ENCODE results near the gene CD5L.

The CD5L gene

DNA sequence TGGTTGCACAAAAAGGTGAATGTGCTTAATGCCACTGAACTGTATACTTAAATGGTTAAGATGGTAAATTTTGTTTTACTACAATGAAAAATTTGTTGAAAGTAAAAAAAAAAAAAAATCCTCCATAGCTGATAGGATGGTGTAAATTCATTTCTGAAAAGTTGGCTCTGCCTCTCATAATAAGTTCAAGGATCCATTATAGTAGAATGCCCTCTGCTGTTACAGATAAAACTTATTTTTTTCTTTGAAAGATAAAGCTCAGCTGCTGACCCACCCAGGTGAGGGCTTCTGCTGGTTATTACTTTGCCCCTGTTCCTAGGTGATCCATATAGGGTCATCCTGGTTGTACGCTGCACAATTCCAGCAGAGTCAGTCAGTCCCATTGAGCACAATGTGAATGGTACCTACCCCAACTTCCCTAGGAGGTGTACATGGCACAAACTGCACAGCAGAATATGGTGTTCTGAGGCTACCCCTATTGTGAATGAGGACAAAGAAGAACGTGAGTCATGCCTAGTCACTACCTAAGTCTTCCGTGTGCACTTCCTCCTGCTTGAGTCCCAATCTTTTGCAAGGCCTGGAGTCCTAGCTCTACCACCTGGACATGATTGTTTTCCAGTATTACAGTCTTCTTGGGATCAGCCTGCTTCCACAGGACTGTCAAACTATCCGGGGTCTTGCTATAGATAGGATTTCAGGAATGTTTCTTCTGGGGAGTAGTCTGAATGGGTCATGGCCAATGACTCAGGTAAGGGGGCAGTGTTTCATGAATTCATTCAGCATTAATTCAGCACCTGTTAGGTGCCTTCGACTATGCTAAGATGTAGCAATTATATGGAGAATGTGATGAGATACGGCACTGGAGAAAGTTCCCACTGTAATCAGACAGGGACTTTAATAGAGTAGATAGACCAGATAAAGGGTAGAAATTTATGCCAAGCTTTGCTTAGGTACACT is 20.8 kb upstream of the CD5L start:
- DNase-seq (ENCODE audit: low read depth), result no peak
- no peak overlapping the region for H3K4me3 ChIP-seq (ENCODE audit: low read depth, low read length)
- TF ChIP-seq, protein P1, sequence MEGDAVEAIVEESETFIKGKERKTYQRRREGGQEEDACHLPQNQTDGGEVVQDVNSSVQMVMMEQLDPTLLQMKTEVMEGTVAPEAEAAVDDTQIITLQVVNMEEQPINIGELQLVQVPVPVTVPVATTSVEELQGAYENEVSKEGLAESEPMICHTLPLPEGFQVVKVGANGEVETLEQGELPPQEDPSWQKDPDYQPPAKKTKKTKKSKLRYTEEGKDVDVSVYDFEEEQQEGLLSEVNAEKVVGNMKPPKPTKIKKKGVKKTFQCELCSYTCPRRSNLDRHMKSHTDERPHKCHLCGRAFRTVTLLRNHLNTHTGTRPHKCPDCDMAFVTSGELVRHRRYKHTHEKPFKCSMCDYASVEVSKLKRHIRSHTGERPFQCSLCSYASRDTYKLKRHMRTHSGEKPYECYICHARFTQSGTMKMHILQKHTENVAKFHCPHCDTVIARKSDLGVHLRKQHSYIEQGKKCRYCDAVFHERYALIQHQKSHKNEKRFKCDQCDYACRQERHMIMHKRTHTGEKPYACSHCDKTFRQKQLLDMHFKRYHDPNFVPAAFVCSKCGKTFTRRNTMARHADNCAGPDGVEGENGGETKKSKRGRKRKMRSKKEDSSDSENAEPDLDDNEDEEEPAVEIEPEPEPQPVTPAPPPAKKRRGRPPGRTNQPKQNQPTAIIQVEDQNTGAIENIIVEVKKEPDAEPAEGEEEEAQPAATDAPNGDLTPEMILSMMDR (IDR thresholded peaks at IDR 0.05; ENCODE audit: insufficient read depth, low read depth, low read length, missing control alignments), result no peak

GRCh38 chr1:157856538-157856937 is 14.9 kb upstream of the CD5L start:
- TF ChIP-seq, protein P1 (IDR thresholded peaks at IDR 0.05; ENCODE audit: insufficient read depth, low read depth, low read length, missing control alignments), result no peak
- H3K4me3 ChIP-seq (ENCODE audit: low read depth, low read length), result no peak overlapping the region
- DNase-seq (ENCODE audit: low read depth), result no peak

DNA sequence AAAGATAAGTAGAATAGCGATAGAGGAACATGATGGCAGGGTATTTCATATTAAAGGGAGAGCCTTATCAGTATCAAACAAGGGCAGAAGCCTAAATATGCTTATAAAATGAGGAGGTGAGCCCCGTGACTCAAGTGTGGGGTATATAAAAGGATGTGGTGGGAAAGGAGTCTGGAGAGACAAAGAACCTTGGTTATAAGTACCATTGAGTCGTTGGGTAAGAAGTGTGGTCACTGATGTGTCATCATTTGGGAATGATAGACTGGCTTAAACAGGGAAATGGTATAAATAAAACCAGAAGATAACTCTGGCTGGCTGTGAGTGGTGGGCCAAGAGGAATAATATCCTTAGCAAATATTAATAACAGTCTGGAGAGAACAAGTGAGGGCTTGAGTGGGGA is 10.9 kb upstream of the CD5L start:
- H3K4me3 ChIP-seq (ENCODE audit: low read depth, low read length), result no peak overlapping the region
- DNase-seq (ENCODE audit: low read depth), result no peak
- TF ChIP-seq, protein P1 (IDR thresholded peaks at IDR 0.05; ENCODE audit: insufficient read depth, low read depth, low read length, missing control alignments), result no peak

DNA sequence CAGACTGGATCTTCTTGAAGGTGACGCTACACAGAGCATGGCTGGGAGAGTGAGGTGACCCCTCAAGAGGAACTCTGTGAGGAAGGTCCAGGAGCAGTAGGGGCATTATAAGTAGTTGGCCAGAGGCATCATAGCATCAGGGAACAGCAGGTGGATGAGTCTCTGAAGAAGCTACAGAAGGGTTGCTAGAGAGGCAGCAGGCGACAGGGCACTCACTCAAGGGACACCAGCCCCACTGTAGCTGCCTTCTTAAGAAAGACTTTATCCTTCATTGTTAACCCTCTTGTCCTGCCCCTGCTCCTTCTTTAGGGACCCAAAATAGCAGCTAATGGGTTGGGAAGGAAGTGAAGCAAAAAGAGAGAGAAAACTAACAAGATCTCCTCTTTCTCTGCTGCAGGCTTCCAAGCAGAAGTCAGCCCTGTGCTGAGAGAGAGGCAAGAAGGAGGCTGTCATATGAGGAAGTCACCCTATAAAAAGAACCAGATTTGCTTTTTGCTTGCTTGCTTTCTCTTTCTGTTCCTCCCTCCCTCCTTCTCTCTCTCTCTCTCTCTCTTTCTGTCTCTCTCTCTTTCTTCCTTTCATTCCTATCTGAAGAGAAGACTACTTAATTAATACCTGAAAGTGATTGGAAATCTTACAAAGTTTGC is 7.7 kb upstream of the CD5L start:
- TF ChIP-seq, protein P1 (IDR thresholded peaks at IDR 0.05; ENCODE audit: insufficient read depth, low read depth, low read length, missing control alignments), result no peak
- H3K4me3 ChIP-seq (ENCODE audit: low read depth, low read length), result no peak overlapping the region
- peak; percentile 54 for DNase-seq (ENCODE audit: low read depth)

DNA sequence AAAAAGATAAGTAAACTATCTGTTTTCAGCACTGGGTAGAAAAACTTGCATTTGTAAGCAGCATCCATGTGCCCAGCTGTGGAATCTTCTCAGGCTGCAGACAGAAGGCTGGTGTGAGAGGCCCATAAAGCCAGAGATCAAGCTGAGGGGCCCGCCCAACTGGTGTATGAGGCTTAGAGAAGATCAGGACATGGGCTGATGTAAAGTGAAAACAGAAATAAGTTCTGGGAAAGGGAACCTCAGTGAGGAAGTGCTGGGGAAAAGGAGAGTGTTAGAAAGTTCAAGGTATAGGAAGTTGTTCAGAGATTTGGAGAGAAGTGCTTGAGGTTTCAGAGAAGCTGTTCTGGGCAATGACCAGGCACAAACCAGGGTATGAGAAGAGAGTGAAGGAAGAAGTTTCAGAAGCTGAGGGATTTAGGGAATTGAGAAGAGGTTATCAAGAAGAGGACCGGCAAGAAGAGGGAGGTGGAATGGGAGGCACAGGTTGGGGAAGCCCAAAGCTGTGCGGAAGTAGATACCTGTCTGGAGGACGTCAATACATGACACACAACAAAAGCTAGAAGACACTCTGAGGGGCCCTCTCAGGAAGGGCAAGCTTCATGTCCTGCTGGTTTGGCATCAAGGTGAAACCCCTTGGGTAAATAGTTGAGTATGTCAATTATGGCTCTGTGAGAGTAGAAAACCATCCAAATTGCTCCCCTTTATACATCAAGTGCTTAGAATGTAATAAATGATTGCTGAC is 2.7 kb upstream of the CD5L start:
- DNase-seq (ENCODE audit: low read depth), result no peak
- no peak overlapping the region for H3K4me3 ChIP-seq (ENCODE audit: low read depth, low read length)
- TF ChIP-seq, protein P1 (IDR thresholded peaks at IDR 0.05; ENCODE audit: insufficient read depth, low read depth, low read length, missing control alignments), result no peak

DNA sequence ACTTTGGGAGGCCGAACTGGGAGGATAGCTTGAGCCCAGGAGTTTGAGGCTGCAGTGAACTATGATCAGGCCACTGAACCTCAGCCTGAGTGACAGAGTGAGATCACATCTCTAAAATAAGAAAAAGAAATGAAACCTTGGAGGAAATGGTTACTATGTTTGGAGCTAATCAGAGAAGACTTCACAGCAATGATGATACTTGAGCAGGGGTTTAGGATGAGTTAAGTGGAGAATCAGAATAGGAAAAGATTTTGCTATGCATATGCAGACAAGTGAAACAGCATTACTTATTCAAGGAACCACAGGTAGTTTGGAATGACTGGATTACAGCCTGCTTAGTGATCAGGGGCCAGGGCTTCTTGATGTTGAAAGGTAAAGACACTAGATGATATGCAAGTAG is 1.3 kb upstream of the CD5L start:
- TF ChIP-seq, protein P1 (IDR thresholded peaks at IDR 0.05; ENCODE audit: insufficient read depth, low read depth, low read length, missing control alignments), result no peak
- no peak overlapping the region for H3K4me3 ChIP-seq (ENCODE audit: low read depth, low read length)
- peak; percentile 44 for DNase-seq (ENCODE audit: low read depth)
